Measurements from ENCODE around the gene SUGP2.

SUGP2 gene

DNA sequence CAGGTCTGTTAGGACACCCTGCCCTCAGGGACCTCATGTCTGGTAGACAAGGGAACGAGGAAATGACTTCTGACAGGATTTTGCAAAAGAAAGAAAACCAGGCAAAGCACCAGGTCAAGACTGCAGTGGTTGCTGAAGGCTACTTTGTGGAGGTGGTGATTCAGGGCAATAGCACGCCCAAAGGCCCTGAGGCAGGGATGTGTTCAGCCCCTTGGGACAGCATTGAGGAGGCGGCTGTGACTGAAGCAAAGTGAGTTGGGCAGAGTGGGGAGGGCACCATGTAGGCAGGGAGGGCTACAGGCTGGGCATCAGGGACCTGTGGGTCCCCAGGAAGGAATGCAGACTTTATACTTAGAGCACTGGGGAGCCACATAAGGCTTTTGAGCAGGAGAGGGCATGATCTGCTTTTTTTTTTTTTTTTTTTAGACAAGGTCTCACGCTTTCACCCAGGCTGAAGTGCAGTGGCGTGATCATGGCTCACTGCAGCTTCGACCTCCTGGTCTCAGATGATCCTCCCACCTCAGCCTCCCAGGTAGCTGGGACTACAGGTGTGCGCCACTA lies 81.5 kb downstream of the SUGP2 start:
- no peak for DNase-seq (ENCODE audit: low spot score)

DNA sequence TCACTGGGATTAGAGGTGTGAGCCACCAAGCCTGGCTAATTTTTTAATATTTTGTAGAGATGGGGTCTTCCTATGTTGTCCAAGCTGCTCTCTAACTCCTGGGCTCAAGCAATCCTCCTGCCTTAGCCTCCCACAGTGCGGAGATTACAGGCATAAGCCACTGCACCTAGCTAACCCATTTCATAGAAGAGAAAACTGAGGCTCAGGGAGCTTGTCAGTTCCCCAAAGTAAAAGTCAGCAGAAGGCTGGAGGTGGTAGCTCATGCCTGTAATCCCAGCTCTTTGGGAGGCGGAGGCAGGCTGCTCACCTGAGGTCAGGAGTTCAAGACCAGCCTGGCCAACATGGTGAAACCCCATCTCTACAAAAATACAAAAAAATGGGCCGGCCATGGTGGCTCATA lies 83.5 kb downstream of the SUGP2 start:
- no peak for DNase-seq (ENCODE audit: low spot score)

DNA sequence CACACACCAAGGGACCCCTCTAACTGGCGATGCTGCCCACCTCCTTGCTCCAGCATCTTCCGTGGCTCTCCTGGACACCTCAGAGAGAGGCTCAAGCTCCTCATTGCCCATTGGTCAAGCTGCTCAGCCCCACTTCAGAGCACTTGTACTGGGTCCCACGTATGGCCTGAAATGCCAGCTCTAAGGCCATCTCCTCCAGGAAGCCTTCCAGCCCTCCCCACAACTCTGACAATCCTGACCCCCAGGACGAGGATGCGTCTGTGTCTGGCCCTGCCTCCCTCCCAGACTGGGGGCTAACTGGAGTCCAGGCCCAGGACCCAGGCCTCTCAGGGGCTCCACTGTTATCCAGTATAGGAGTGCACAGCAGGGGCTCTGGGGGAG lies 84.4 kb downstream of the SUGP2 start:
- no peak for DNase-seq (ENCODE audit: low spot score)

DNA sequence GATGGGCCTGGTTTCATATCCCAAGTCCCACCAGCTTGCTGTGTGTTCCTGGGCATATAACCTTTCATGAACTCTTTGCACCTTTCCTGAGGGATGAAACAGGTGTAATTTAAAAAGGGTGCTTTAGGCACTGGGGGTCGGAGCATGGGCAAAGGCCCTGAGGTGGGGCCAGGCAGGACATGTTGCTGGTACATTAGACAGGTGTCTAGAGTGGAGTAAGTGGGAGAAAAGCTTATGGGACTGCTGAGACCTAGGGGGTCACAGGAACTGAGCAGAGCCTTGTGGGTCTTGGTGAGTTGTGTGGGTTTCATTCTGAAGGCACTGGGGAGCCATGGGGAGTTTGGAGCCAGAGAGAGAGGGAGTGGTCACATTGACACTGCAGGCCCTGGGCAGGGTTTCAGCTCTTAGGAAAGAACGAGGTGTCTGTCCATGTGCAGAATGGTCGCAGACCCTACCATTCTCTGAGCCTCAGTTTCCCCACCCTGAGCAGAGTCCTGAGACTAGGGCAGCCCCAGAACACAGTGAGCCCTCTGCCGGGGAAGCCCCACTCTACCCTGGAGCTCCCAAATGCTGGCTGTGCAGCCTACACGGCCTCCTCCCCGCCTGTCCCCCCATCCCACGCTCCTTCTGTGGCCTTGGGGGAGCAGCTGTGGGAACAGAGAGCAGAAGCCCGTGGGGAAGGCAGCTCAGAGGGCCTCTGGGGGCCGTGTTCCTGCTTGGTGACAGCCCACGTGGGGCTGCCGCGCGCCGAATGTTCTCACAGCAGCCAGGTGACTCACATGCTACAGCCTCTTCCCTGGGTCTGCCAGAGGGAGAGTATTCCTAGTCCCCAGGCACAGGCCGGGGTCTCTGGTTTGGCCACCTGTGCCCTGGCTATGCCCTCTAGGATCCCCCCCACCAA lies 85.0 kb downstream of the SUGP2 start:
- no peak for DNase-seq (ENCODE audit: low spot score)

DNA sequence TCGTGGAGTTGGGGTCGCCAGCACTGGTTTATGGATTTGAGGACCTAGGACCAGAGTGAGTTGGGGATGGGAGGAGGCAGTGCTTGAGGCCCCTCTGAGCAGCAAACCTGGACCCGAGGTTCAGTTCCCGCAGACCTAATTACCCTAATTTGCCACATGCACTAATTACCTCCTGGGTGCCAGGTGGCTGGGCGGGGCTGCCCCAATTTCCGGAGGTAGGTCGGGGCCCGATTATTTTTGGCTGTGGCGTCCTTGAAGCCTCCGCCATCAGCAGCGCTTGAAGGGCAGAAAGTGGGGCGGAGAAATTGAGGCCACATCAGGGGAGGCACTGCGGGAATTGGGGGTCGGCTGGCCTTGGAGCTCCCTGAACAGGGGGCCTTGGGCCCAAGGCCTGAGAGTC lies 86.4 kb downstream of the SUGP2 start:
- no peak for DNase-seq (ENCODE audit: low spot score)

DNA sequence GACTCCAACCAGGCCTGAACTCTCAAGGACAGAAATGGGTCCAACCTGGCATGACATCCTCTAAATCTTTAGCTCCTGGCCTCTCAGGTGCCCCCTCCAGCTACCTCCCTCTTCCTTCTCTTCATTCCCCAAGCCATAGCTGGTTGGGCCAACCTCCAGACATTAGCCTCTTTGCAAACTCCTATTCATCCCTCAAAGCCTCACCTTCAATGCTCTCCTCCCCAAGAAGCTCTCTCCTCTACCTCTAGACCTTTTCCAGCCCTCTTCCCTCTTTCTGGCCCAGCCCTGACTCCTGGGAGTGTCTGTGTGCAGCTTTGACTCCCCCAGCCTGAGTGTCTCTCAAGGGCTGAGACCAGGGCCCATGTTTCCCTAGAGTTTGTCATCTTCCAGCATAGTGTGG lies 87.0 kb downstream of the SUGP2 start:
- no peak for DNase-seq (ENCODE audit: low spot score)

DNA sequence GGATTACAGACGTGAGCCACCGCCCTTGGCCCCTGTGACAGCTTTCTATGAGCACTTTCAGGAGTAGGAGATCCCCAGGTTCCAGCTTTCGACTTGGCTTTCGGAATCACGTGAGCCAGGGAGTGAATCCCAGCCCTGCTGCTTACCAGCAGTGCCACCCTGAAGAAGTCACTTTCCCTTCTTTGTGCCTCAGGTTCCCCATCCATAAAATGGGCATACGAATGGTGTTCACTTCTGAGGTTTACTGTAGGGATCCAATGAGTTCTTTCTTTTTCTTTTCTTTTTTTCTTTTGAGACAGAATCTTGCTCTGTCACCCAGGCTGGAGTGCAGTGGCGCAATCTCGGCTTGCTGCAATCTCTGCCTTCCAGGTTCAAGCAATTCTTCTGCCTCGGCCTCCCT lies 88.0 kb downstream of the SUGP2 start:
- DNase-seq (ENCODE audit: low spot score), result no peak

DNA sequence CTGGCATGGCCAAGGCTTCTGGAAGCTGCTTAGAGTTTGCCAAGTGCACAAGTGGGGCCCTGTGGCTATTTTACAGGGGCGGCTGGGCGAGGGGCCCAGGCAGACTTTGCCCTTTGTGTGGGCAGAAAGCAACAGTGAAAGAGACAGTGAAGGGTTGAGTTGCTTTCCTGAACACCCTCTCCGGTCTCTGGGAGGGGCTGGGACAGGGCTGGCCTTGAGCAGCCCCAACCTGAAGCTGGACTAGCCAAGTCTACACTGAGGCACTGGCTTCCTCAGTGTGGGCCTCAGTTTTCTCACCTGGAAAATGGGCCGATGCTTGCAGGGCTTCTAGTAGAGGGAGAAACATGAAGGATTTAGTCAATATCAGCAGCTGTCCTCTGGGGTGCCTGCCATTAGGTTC lies 89.9 kb downstream of the SUGP2 start:
- DNase-seq (ENCODE audit: low spot score), result no peak

DNA sequence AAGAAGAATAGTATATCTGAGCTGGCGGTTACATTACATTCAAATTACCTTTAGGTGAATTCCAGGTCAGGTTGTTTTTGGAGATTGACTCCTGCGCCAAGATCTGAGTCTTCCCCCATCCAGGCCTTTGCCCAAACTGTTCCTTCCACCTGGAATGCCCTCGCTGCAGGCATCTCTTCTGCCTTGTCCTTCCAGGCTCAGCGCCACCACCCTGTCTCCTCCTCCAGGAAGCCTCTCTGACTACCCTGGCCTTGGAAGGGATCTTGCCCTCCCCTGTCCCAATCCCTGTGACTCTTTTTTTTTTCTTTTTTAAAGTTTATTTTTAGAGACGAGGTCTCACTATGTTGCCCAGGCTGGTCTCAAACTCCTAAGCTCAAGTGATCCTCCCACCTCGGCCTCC lies 90.6 kb downstream of the SUGP2 start:
- no peak for DNase-seq (ENCODE audit: low spot score)

DNA sequence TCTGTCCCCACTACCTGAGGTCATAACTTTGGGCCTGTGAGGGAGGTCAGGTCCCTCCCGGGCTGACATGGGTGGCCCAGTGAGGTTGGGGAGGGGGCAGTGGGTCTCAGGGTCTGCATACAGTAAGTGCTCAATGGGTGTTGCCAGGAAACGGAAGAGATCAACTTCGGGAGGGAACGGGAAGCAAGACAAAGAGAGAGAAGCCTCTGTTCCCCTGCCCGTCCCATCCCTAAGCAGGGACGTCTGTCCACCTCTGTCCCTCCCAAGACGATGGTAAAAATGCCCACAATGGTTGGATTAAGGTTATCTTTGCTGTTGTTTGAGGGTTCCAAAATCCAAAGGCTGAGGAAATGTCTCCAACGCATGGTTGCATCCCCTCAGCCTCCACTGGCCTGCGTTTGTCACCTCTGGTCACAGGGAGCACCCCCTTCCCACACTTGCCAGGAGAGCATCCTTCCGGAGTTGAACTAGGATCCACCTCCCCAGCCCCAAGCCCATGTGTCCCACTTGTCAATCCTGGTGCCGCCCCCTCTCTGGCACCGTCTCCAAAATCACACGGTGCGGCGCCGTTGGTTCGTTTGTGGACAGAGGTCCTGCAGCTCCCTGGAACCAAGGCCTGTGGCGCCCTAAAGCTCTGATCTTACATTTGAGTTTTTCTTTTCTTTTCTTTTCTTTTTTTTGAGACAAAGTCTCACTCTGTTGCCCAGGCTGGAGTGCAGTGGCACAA lies 91.5 kb downstream of the SUGP2 start:
- no peak for DNase-seq (ENCODE audit: low spot score)
